MM.1S (cell line): ENCODE measurements around the gene BTBD8.

Experiments used
- DNase-seq: peaks from one replicate; pipeline ENCODE4 v3.0.0-alpha.2; 2015
- H2AFZ ChIP-seq: fragments of 300-600 bp; sonication (generic); 2 replicates; pipeline ENCODE4 v1.6.0; 2016; ENCODE audit warnings: antibody characterized with exemption, low read length
- H3F3A ChIP-seq: fragments of 300-600 bp; sonication (generic); 2 replicates; pipeline ENCODE4 v1.6.1; 2016; ENCODE audit warnings: mild to moderate bottlenecking, antibody characterized with exemption, low read length, moderate library complexity, mixed read lengths; ENCODE audit not compliant: insufficient read depth
- H3K27ac ChIP-seq: fragments of 300-600 bp; sonication (generic); 2 replicates; pipeline ENCODE4 v1.5.1; 2016; ENCODE audit warnings: mild to moderate bottlenecking, low read length
- H3K27me3 ChIP-seq: fragments of 300-600 bp; sonication (generic); replicated peaks from 2 replicates; pipeline ENCODE4 v1.6.0; 2016; ENCODE audit warnings: low read length; ENCODE audit not compliant: insufficient read depth
- H3K36me3 ChIP-seq: fragments of 300-600 bp; sonication (generic); replicated peaks from 2 replicates; pipeline ENCODE4 v1.6.1; 2016; ENCODE audit warnings: mild to moderate bottlenecking, low read length, mixed read lengths; ENCODE audit not compliant: insufficient read depth
- H3K4me1 ChIP-seq: fragments of 300-600 bp; sonication (generic); 2 replicates; pipeline ENCODE4 v1.6.1; 2016; ENCODE audit warnings: low read length, mixed read lengths
- H3K4me2 ChIP-seq: fragments of 300-600 bp; sonication (generic); 2 replicates; pipeline ENCODE4 v1.6.0; 2016; ENCODE audit warnings: low read depth, low read length
- H3K4me3 ChIP-seq: fragments of 300-600 bp; sonication (generic); 2 replicates; pipeline ENCODE4 v1.5.1; 2016; ENCODE audit warnings: low read length, mixed read lengths
- H3K79me2 ChIP-seq: fragments of 300-600 bp; sonication (generic); 2 replicates; pipeline ENCODE4 v1.6.1; 2016; ENCODE audit warnings: mixed run types, low read length, mixed read lengths
- H3K9ac ChIP-seq: fragments of 300-600 bp; sonication (generic); 2 replicates; pipeline ENCODE4 v1.6.1; 2016; ENCODE audit warnings: low read length, mixed read lengths
- H3K9me2 ChIP-seq: fragments of 300-600 bp; sonication (generic); replicated peaks from 2 replicates; pipeline ENCODE4 v1.6.1; 2016; ENCODE audit warnings: mild to moderate bottlenecking, low read length, mixed read lengths; ENCODE audit not compliant: insufficient read depth
- H3K9me3 ChIP-seq: fragments of 300-600 bp; sonication (generic); replicated peaks from 2 replicates; pipeline ENCODE4 v1.6.1; 2016; ENCODE audit warnings: mild to moderate bottlenecking, low read length, mixed read lengths; ENCODE audit not compliant: insufficient read depth
- H4K20me1 ChIP-seq: fragments of 300-600 bp; sonication (generic); 2 replicates; pipeline ENCODE4 v1.6.1; 2016; ENCODE audit warnings: mild to moderate bottlenecking, low read length, moderate library complexity, mixed read lengths; ENCODE audit not compliant: insufficient read depth
- EZH2 ChIP-seq: fragments of 300-600 bp; sonication (generic); optimal IDR thresholded peaks from 2 replicates; pipeline ENCODE3; 2017; ENCODE audit warnings: low read depth, mild to moderate bottlenecking, antibody characterized with exemption, low read length, mixed read lengths

BTBD8 gene

GRCh38 chr1:92230736-92231135 lies 150.6 kb downstream of the BTBD8 start:
- no peak overlapping the region for H3K27ac ChIP-seq
- no peaks in the 10 kb centered on the region for H4K20me1 ChIP-seq
- H3K36me3 ChIP-seq = no peaks in the 10 kb centered on the region
- no peaks in the 10 kb centered on the region for H3F3A ChIP-seq
- H3K4me2 ChIP-seq = no peak overlapping the region
- no peak overlapping the region for H2AFZ ChIP-seq
- no peaks in the 10 kb centered on the region for H3K9me3 ChIP-seq
- no peak for TF ChIP-seq EZH2
- H3K9me2 ChIP-seq = no peaks in the 10 kb centered on the region
- H3K4me3 ChIP-seq = no peak overlapping the region
- no peak for DNase-seq
- H3K27me3 ChIP-seq = no peaks in the 10 kb centered on the region
- H3K4me1 ChIP-seq = no peaks in the 10 kb centered on the region
- no peak overlapping the region for H3K9ac ChIP-seq
- H3K79me2 ChIP-seq = no peaks in the 10 kb centered on the region
